Measurements from ENCODE around the gene PALB2. TPM values are rescaled to one million over a fixed set of nuclear protein-coding genes. Genes with fewer than 3 reads are reported as not detected.

Gene PALB2
- polyA plus RNA-seq, 2 donors: 8.1 to 11.8 TPM

- peaks cover 10 to 13% of the 10 kb centered on the region in 2 donors for H3K36me3 ChIP-seq (ENCODE audit: control insufficient read depth in 2 of 2, insufficient read depth in 2 of 2, low read length in 1 of 2)
- H3K9me3 ChIP-seq (ENCODE audit: control insufficient read depth in 2 of 2, insufficient read depth in 1 of 2, low read depth in 1 of 2, low read length in 1 of 2): no peaks in the 10 kb centered on the region
- H3K4me3 ChIP-seq (ENCODE audit: low read depth in 1 of 2, low read length in 2 of 2): peak overlapping the region; percentile 96 to 98
- H3K27ac ChIP-seq (ENCODE audit: low read depth in 2 of 2, low read length in 1 of 2): peak overlapping the region; percentile 81 to 91
- no peaks in the 10 kb centered on the region for H3K27me3 ChIP-seq (ENCODE audit: control insufficient read depth in 1 of 2, insufficient read depth in 2 of 2, low read length in 2 of 2)
- no peaks in the 10 kb centered on the region for H3K4me1 ChIP-seq (ENCODE audit: control insufficient read depth in 2 of 2, insufficient read depth in 2 of 2, low read length in 1 of 2)
- 1 to 2% methylated on average over 42 to 60 of the region's 60 CpGs for WGBS, 2 donors
These were observed 83.1 kb downstream of the PALB2 start for GRCh38 chr16:23557779-23558702.

GRCh38 chr16:23556881-23557778, 84.0 kb downstream of the PALB2 start, which contains the start of the genes EARS2 and UBFD1:
Gene EARS2 (minus strand): TSS chr16:23557350. CDS start chr16:23557343, 7 bp downstream.
Gene UBFD1 (plus strand): TSS chr16:23557727. CDS start chr16:23557743, 16 bp downstream.
- Histone ChIP-seq H3K36me3 (ENCODE audit: control insufficient read depth in 2 of 2, insufficient read depth in 2 of 2, low read length in 1 of 2) (peaks cover 7 to 11% of the 10 kb centered on the region in 2 donors), H3K27me3 (ENCODE audit: control insufficient read depth in 1 of 2, insufficient read depth in 2 of 2, low read length in 2 of 2) (no peaks in the 10 kb centered on the region), H3K4me3 (ENCODE audit: low read depth in 1 of 2, low read length in 2 of 2) (peak within 1 kb of the TSS; percentile 96 to 98), H3K4me1 (ENCODE audit: control insufficient read depth in 2 of 2, insufficient read depth in 2 of 2, low read length in 1 of 2) (no peaks in the 10 kb centered on the region), H3K9me3 (ENCODE audit: control insufficient read depth in 2 of 2, insufficient read depth in 1 of 2, low read depth in 1 of 2, low read length in 1 of 2) (no peaks in the 10 kb centered on the region), H3K27ac (ENCODE audit: low read depth in 2 of 2, low read length in 1 of 2) (peak within 1 kb of the TSS; percentile 81 to 91)
- 1 to 2% methylated on average over 64 to 65 of the region's 65 CpGs for WGBS, 2 donors

GRCh38 chr16:23554536-23554935, 86.6 kb downstream of the PALB2 start:
- WGBS, 2 donors: 83 to 89% methylated on average over 3 of the region's 3 CpGs
- Histone ChIP-seq H3K27me3 (ENCODE audit: control insufficient read depth in 1 of 2, insufficient read depth in 2 of 2, low read length in 2 of 2) (no peaks in the 10 kb centered on the region), H3K4me3 (ENCODE audit: low read depth in 1 of 2, low read length in 2 of 2) (no peak overlapping the region), H3K4me1 (ENCODE audit: control insufficient read depth in 2 of 2, insufficient read depth in 2 of 2, low read length in 1 of 2) (no peaks in the 10 kb centered on the region), H3K36me3 (ENCODE audit: control insufficient read depth in 2 of 2, insufficient read depth in 2 of 2, low read length in 1 of 2) (peaks cover 2 to 17% of the 10 kb centered on the region in 2 donors), H3K9me3 (ENCODE audit: control insufficient read depth in 2 of 2, insufficient read depth in 1 of 2, low read depth in 1 of 2, low read length in 1 of 2) (no peaks in the 10 kb centered on the region), H3K27ac (ENCODE audit: low read depth in 2 of 2, low read length in 1 of 2) (no peak overlapping the region)

Other genes with a start within 250 kb of the PALB2 start
- 10 to 100 TPM; 14.2 to 21.2 TPM for gene COG7, start 188.1 kb downstream of the PALB2 start, polyA plus RNA-seq
- gene GGA2, start 130.8 kb downstream of the PALB2 start, polyA plus RNA-seq: 10 to 100 TPM; 12.6 to 15.9 TPM
- 10 to 100 TPM; 12.1 to 12.8 TPM for gene EARS2, start 84.0 kb downstream of the PALB2 start, polyA plus RNA-seq
- gene UBFD1, start 83.6 kb downstream of the PALB2 start, polyA plus RNA-seq: 1 to 10 TPM; 3.8 to 7.5 TPM
- gene NDUFAB1, start 45.0 kb downstream of the PALB2 start, polyA plus RNA-seq: 100 to 1,000 TPM in 1 of 2 donors, 10 to 100 TPM in 1; 51.5 to 122 TPM
- 10 to 100 TPM; 10.6 to 27.1 TPM for gene DCTN5, start 156 bp upstream of the PALB2 start, polyA plus RNA-seq
- 10 to 100 TPM in 1 of 2 donors, 1 to 10 TPM in 1; 5.1 to 16.3 TPM for gene PLK1, start 37.6 kb upstream of the PALB2 start, polyA plus RNA-seq
- gene ERN2, start 71.9 kb upstream of the PALB2 start, polyA plus RNA-seq: under 1 TPM; 0.20 to 0.40 TPM
- gene CHP2, start 113.7 kb upstream of the PALB2 start, polyA plus RNA-seq: under 1 TPM; 0.11 to 0.16 TPM
- under 1 TPM; 0.39 to 0.45 TPM for gene PRKCB, start 194.7 kb upstream of the PALB2 start, polyA plus RNA-seq